IMR-90 (cell line): Measurements from ENCODE around the gene WDR74.

Experiments used
- MAZ ChIP-seq: IDR thresholded peaks from 2 replicates; pipeline ENCODE4 v1.6.1; 2012; ENCODE audit warnings: low read depth, mild to moderate bottlenecking, low read length, improper control_type of control experiment, moderate library complexity, borderline replicate concordance
- MXI1 ChIP-seq: IDR thresholded peaks from 2 replicates; pipeline ENCODE4 v1.6.1; 2012; ENCODE audit warnings: low read depth, mild to moderate bottlenecking, low read length, moderate library complexity, borderline replicate concordance
- POLR2A ChIP-seq: IDR thresholded peaks from 2 replicates; pipeline ENCODE4 v1.6.1; 2012; ENCODE audit warnings: mild to moderate bottlenecking, low read depth, low read length
- RAD21 ChIP-seq: IDR thresholded peaks from 2 replicates; pipeline ENCODE4 v1.6.1; 2012; ENCODE audit warnings: low read length, improper control_type of control experiment
- TF ChIP-seq, protein P1 (sequence below): conservative IDR thresholded peaks from 2 replicates; pipeline ENCODE4 v1.5.1; 2012; ENCODE audit warnings: mild to moderate bottlenecking, low read depth, low read length, improper control_type of control experiment

GRCh38 chr11:62841361-62842170, 2.2 kb upstream of the WDR74 start:
- peak; percentile 89 for TF ChIP-seq MAZ
- TF ChIP-seq POLR2A: peak; percentile 99
- TF ChIP-seq, protein P1, sequence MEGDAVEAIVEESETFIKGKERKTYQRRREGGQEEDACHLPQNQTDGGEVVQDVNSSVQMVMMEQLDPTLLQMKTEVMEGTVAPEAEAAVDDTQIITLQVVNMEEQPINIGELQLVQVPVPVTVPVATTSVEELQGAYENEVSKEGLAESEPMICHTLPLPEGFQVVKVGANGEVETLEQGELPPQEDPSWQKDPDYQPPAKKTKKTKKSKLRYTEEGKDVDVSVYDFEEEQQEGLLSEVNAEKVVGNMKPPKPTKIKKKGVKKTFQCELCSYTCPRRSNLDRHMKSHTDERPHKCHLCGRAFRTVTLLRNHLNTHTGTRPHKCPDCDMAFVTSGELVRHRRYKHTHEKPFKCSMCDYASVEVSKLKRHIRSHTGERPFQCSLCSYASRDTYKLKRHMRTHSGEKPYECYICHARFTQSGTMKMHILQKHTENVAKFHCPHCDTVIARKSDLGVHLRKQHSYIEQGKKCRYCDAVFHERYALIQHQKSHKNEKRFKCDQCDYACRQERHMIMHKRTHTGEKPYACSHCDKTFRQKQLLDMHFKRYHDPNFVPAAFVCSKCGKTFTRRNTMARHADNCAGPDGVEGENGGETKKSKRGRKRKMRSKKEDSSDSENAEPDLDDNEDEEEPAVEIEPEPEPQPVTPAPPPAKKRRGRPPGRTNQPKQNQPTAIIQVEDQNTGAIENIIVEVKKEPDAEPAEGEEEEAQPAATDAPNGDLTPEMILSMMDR: no peak
- peak; percentile 87 for TF ChIP-seq MXI1
- TF ChIP-seq RAD21: no peak
